Measurements from ENCODE around the gene ZNF74. TPM values are rescaled to one million over a fixed set of nuclear protein-coding genes. Genes with fewer than 3 reads are reported as not detected.
"Not testable (repeated sequence)": the region's sequence is repeated elsewhere in the genome, so short reads cannot be mapped to it uniquely, and the experiment has no call there.

ZNF74 gene
- total RNA-seq, 1 experiment from 2014 or later = 15.6 TPM

GRCh38 chr22:20450551-20450906 lies 56.6 kb downstream of the ZNF74 start:
- no TSS peak for BruUV-seq (replicated peaks)
- CTCF ChIA-PET = no interaction called here

GRCh38 chr22:20451129-20451778 lies 57.3 kb downstream of the ZNF74 start:
- H3K9me3 ChIP-seq; H3K4me3 Mint-ChIP-seq (ENCODE audit: unreplicated experiment); POLR2A ChIA-PET; H3K4me3 ChIP-seq (ENCODE audit: low read depth, low read length); H3K4me1 ChIP-seq; CTCF ChIA-PET; H3K27ac Mint-ChIP-seq (ENCODE audit: unreplicated experiment); H3K27me3 Mint-ChIP-seq (ENCODE audit: insufficient read depth, unreplicated experiment); intact Hi-C loops (cut with micrococcal nuclease; ENCODE audit: unreplicated experiment); DNase-seq; H3K36me3 ChIP-seq (ENCODE audit: control insufficient read depth, insufficient read depth, low read length); H3K27me3 ChIP-seq (replicated peaks; ENCODE audit: control insufficient read depth, insufficient read depth, low read length); H3K4me1 Mint-ChIP-seq (ENCODE audit: low read depth, unreplicated experiment); H3K9me3 Mint-ChIP-seq (ENCODE audit: unreplicated experiment); BruUV-seq (replicated peaks): not testable (repeated sequence)
- peaks cover 20% of the 10 kb centered on the region for H3K36me3 Mint-ChIP-seq (ENCODE audit: insufficient read depth, unreplicated experiment)

More at GRCh38 chr22:20450551-20450906, 56.6 kb downstream of the ZNF74 start:
- intact Hi-C loops (cut with micrococcal nuclease; ENCODE audit: unreplicated experiment) = no loop called here
- no peaks in the 10 kb centered on the region for H3K27me3 ChIP-seq (replicated peaks; ENCODE audit: control insufficient read depth, insufficient read depth, low read length)
- Mint-ChIP-seq H3K36me3 (ENCODE audit: insufficient read depth, unreplicated experiment) (peaks cover 15% of the 10 kb centered on the region), H3K4me1 (ENCODE audit: low read depth, unreplicated experiment) (no peaks in the 10 kb centered on the region), H3K9me3 (ENCODE audit: unreplicated experiment) (no peaks in the 10 kb centered on the region), H3K27ac (ENCODE audit: unreplicated experiment) (no peak overlapping the region), H3K27me3 (ENCODE audit: insufficient read depth, unreplicated experiment) (no peaks in the 10 kb centered on the region), H3K4me3 (ENCODE audit: unreplicated experiment) (no peak overlapping the region)
- POLR2A ChIA-PET = no interaction called here
- no peak for TF ChIP-seq CTCF (IDR thresholded peaks at IDR 0.05; ENCODE audit: insufficient read depth in 1 of 2, low read depth in 1 of 2, low read length in 1 of 2, severe bottlenecking in 1 of 2, unreplicated experiment in 1 of 2)
- H3K36me3 ChIP-seq (ENCODE audit: control insufficient read depth, insufficient read depth, low read length) = no peaks in the 10 kb centered on the region
- no peaks in the 10 kb centered on the region for H3K9me3 ChIP-seq
- no peak for DNase-seq
- H3K4me1 ChIP-seq = no peaks in the 10 kb centered on the region
- H3K4me3 ChIP-seq (ENCODE audit: low read depth, low read length) = no peak overlapping the region

- peaks cover 8% of the 10 kb centered on the region for H3K4me1 Mint-ChIP-seq (ENCODE audit: low read depth, unreplicated experiment)
- ChIA-PET CTCF (interaction anchor here (0.9 kb wide), 1 partner anchor 23 kb away, joined by 3 read pairs; no protein-coding TSS in a partner anchor), POLR2A (no interaction called here)
- Histone ChIP-seq H3K4me3 (ENCODE audit: low read depth, low read length) (no peak overlapping the region), H3K36me3 (ENCODE audit: control insufficient read depth, insufficient read depth, low read length) (no peaks in the 10 kb centered on the region), H3K27me3 (replicated peaks; ENCODE audit: control insufficient read depth, insufficient read depth, low read length) (no peaks in the 10 kb centered on the region), H3K9me3 (no peaks in the 10 kb centered on the region), H3K4me1 (no peaks in the 10 kb centered on the region)
- no peak overlapping the region for H3K4me3 Mint-ChIP-seq (ENCODE audit: unreplicated experiment)
- peaks cover 24% of the 10 kb centered on the region for H3K36me3 Mint-ChIP-seq (ENCODE audit: insufficient read depth, unreplicated experiment)
- no peak for TF ChIP-seq CTCF (IDR thresholded peaks at IDR 0.05; ENCODE audit: insufficient read depth in 1 of 2, low read depth in 1 of 2, low read length in 1 of 2, severe bottlenecking in 1 of 2, unreplicated experiment in 1 of 2)
- no peaks in the 10 kb centered on the region for H3K27me3 Mint-ChIP-seq (ENCODE audit: insufficient read depth, unreplicated experiment)
- DNase-seq = no peak
- no TSS peak for BruUV-seq (replicated peaks)
- intact Hi-C loops (cut with micrococcal nuclease; ENCODE audit: unreplicated experiment) = no loop called here
- H3K27ac Mint-ChIP-seq (ENCODE audit: unreplicated experiment) = no peak overlapping the region
- no peaks in the 10 kb centered on the region for H3K9me3 Mint-ChIP-seq (ENCODE audit: unreplicated experiment)
Measured at GRCh38 chr22:20451920-20452319, 58.0 kb downstream of the ZNF74 start.

DNA sequence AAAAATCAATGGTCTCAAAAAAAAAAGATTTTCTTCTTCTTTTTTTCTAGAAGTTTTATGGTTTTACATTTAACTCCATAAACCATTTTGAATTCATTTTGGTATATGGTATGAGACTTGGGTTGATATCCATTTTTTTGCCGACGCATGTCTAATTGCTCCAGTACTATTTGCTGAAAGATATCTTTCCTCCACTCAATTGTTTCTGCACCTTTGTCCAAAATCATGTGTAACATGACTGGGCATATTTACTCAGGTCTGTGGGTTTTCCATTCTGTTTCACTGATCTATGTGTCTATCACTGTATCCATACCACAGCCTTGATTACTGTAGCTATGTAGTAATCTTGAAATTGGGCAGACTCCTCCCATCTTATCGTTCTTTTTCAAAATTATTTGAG lies 59.3 kb downstream of the ZNF74 start:
- Histone ChIP-seq H3K4me3 (ENCODE audit: low read depth, low read length) (no peak overlapping the region), H3K9me3 (no peaks in the 10 kb centered on the region), H3K27me3 (replicated peaks; ENCODE audit: control insufficient read depth, insufficient read depth, low read length) (no peaks in the 10 kb centered on the region), H3K36me3 (ENCODE audit: control insufficient read depth, insufficient read depth, low read length) (no peaks in the 10 kb centered on the region), H3K4me1 (no peaks in the 10 kb centered on the region)
- ChIA-PET POLR2A (no interaction called here), CTCF (no interaction called here)
- H3K27ac Mint-ChIP-seq (ENCODE audit: unreplicated experiment) = no peak overlapping the region
- DNase-seq = no peak
- no peaks in the 10 kb centered on the region for H3K9me3 Mint-ChIP-seq (ENCODE audit: unreplicated experiment)
- intact Hi-C loops (cut with micrococcal nuclease; ENCODE audit: unreplicated experiment) = no loop called here
- no peak for TF ChIP-seq CTCF (IDR thresholded peaks at IDR 0.05; ENCODE audit: insufficient read depth in 1 of 2, low read depth in 1 of 2, low read length in 1 of 2, severe bottlenecking in 1 of 2, unreplicated experiment in 1 of 2)
- H3K4me3 Mint-ChIP-seq (ENCODE audit: unreplicated experiment) = no peak overlapping the region
- no TSS peak for BruUV-seq (replicated peaks)
- H3K27me3 Mint-ChIP-seq (ENCODE audit: insufficient read depth, unreplicated experiment) = no peaks in the 10 kb centered on the region
- peaks cover 24% of the 10 kb centered on the region for H3K36me3 Mint-ChIP-seq (ENCODE audit: insufficient read depth, unreplicated experiment)
- H3K4me1 Mint-ChIP-seq (ENCODE audit: low read depth, unreplicated experiment) = peaks cover 8% of the 10 kb centered on the region

Data from Caco-2 (cell line).